Tibial artery (tissue), 4 donors: ENCODE measurements around the gene ANAPC16.
"Not testable (repeated sequence)": the region's sequence is repeated elsewhere in the genome, so short reads cannot be mapped to it uniquely, and the experiment has no call there.

ENCODE experiments used
- DNase-seq, 2 donors: peaks; one replicate each; pipeline ENCODE4 v3.0.0-alpha.2; 2019
- H3K27ac ChIP-seq, 2 donors: fragments of 200-600 bp; sonication (generic) in 1 of 2; 1 replicate in 1 of 2; 2 replicates in 1 of 2; pipeline ENCODE4 v1.5.1; 2018 to 2019; ENCODE audit warnings: mild to moderate bottlenecking in 1 of 2
- H3K27me3 ChIP-seq, 2 donors: fragments of 200-600 bp; sonication (generic) in 1 of 2; one replicate each; pipeline versions ENCODE4 v1.5.1 to v1.6.0; 2016 to 2019
- H3K36me3 ChIP-seq, 3 donors: fragments of 200-600 bp; sonication (generic) in 2 of 3; one replicate each; pipeline ENCODE4 v1.5.1; 2016 to 2019; ENCODE audit warnings: mild to moderate bottlenecking in 2 of 3
- H3K4me1 ChIP-seq, 4 donors: fragments of 200-600 bp; sonication (generic) in 2 of 4; 1 replicate in 3 of 4; 2 replicates in 1 of 4; pipeline ENCODE4 v1.5.1; 2016 to 2019
- H3K4me3 ChIP-seq, 2 donors: fragments of 200-600 bp; sonication (generic) in 1 of 2; 1 replicate in 1 of 2; 2 replicates in 1 of 2; pipeline ENCODE4 v1.5.1; 2018 to 2019; ENCODE audit warnings: mild to moderate bottlenecking in 2 of 2
- H3K9me3 ChIP-seq, 3 donors: fragments of 200-600 bp; sonication (generic) in 1 of 3; one replicate each; pipeline ENCODE4 v1.5.1; 2016 to 2019
- intact Hi-C: fragments of 100-400 bp; cut with DNase I; formaldehyde crosslinking; loops from one replicate; pipeline ENCODE4 v1.15.0; 2023; ENCODE audit warnings: low total_unique reads
- TF ChIP-seq, protein P1 (sequence below), 2 experiments: fragments of 200-600 bp in 1 of 2; fragments of 450-650 bp in 1 of 2; IDR thresholded peaks; one replicate each; pipeline ENCODE4 v1.5.1; 2017 to 2019; ENCODE audit warnings: antibody characterized with exemption in 2 of 2, mild to moderate bottlenecking in 1 of 2, moderate library complexity in 1 of 2

ANAPC16 gene

DNA sequence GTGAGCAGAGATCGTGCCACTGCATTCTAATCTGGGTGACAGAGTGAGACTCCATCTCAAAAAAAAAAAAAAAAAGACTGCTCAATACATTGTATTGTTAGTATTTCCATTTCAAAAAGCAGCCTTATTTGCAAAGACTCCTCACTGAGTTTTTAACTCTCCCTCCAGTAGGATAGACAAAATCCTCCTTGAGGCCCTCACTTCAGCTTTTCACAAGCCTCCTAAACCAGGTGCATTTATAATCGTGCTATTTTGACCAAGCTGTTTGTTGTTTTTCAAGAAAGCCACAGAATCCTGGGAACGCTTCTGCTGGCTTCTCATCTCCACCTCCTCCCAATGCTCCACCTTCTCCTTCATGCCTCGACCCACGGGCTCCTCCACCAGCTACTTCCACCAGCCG is 51.6 kb downstream of the ANAPC16 start:
- peaks cover 0 to 6% (median 2%) of the 10 kb centered on the region in 4 donors for H3K4me1 ChIP-seq
- H3K4me3 ChIP-seq, result no peak overlapping the region
- DNase-seq, result no peak
- no peaks in the 10 kb centered on the region for H3K36me3 ChIP-seq
- H3K27ac ChIP-seq, result no peak overlapping the region
- TF ChIP-seq, protein P1, sequence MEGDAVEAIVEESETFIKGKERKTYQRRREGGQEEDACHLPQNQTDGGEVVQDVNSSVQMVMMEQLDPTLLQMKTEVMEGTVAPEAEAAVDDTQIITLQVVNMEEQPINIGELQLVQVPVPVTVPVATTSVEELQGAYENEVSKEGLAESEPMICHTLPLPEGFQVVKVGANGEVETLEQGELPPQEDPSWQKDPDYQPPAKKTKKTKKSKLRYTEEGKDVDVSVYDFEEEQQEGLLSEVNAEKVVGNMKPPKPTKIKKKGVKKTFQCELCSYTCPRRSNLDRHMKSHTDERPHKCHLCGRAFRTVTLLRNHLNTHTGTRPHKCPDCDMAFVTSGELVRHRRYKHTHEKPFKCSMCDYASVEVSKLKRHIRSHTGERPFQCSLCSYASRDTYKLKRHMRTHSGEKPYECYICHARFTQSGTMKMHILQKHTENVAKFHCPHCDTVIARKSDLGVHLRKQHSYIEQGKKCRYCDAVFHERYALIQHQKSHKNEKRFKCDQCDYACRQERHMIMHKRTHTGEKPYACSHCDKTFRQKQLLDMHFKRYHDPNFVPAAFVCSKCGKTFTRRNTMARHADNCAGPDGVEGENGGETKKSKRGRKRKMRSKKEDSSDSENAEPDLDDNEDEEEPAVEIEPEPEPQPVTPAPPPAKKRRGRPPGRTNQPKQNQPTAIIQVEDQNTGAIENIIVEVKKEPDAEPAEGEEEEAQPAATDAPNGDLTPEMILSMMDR (IDR thresholded peaks at IDR 0.05), result no peak
- intact Hi-C loops, result no loop called here
- no peaks in the 10 kb centered on the region for H3K9me3 ChIP-seq
- no peaks in the 10 kb centered on the region for H3K27me3 ChIP-seq

GRCh38 chr10:72267819-72268399 is 52.1 kb downstream of the ANAPC16 start:
- Histone ChIP-seq H3K27ac (no peak overlapping the region), H3K4me3 (no peak overlapping the region), H3K36me3 (no peaks in the 10 kb centered on the region), H3K27me3 (no peaks in the 10 kb centered on the region), H3K4me1 (peaks cover 0 to 10% (median 6%) of the 10 kb centered on the region in 4 donors), H3K9me3 (no peaks in the 10 kb centered on the region)
- TF ChIP-seq, protein P1 (IDR thresholded peaks at IDR 0.05), result no peak
- intact Hi-C loops, result no loop called here
- no peak for DNase-seq

DNA sequence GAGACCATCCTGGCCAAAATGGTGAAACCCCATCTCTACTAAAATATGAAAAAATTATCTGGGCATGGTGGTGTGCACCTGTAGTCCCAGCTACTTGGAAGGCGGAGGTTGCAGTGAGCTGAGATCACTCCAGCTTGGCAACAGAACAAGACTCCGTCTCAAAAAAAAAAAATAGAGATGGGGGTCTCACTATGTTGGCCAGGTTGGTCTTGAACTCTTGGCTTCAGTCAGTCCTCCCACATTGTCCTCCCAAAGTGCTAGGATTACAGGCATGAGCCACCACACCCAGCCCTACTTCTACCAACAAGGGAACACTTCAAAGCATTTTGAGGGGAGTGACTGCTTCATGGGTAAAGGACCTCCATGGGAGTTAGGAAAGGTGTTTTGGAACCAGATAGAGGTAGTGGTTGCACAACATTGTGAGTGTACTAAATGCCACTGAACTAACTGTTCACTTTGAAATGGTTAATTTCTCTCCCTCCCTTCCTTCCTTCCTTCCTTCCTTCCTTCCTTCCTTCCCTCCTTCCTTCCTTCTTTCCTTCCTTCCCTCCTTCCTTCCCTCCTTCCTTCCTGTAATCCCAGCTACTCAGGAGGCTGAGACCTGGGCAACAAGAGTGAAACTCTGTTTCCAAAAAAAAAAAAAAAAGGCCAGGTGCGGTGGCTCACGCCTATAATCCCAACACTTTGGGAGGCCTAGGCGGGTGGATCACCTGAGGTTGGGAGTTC is 52.8 kb downstream of the ANAPC16 start:
- H3K4me3 ChIP-seq, intact Hi-C loops, H3K27ac ChIP-seq, H3K36me3 ChIP-seq, H3K9me3 ChIP-seq, DNase-seq, H3K27me3 ChIP-seq, H3K4me1 ChIP-seq: not testable (repeated sequence)

- Histone ChIP-seq H3K36me3 (peaks cover 12 to 19% (median 18%) of the 10 kb centered on the region in 3 donors), H3K9me3 (no peaks in the 10 kb centered on the region), H3K27me3 (no peaks in the 10 kb centered on the region), H3K27ac (peak overlapping the region in 1 of 2 donors; percentile 36), H3K4me3 (no peak overlapping the region), H3K4me1 (peaks cover 0 to 15% (median 8%) of the 10 kb centered on the region in 4 donors)
- DNase-seq, result no peak
- TF ChIP-seq, protein P1 (IDR thresholded peaks at IDR 0.05), result no peak
- intact Hi-C loops, result loop anchor here (5.0 kb wide), 2 partner anchors 47 to 53 kb away; partner anchors contain the start of genes ANAPC16 and ASCC1
Measured at GRCh38 chr10:72270607-72271281, 54.9 kb downstream of the ANAPC16 start.

- Histone ChIP-seq H3K27me3 (no peaks in the 10 kb centered on the region), H3K4me1 (peaks cover 0 to 30% (median 18%) of the 10 kb centered on the region in 4 donors), H3K9me3 (no peaks in the 10 kb centered on the region), H3K36me3 (peaks cover 16 to 30% (median 26%) of the 10 kb centered on the region in 3 donors), H3K4me3 (peak overlapping the region; percentile 98 to 99), H3K27ac (peak overlapping the region; percentile 99)
- TF ChIP-seq, protein P1 (IDR thresholded peaks at IDR 0.05), result no peak
- peak; percentile 96 to 98 for DNase-seq
- intact Hi-C loops, result loop anchor here (2.0 to 5.0 kb wide), 3 partner anchors 24 to 56 kb away; partner anchors contain the start of genes ANAPC16 and ASCC1
Measured at GRCh38 chr10:72272689-72273409, 57.0 kb downstream of the ANAPC16 start.
